Measurements from ENCODE around the gene ANKRD13D. TPM values are rescaled to one million over a fixed set of nuclear protein-coding genes. Genes with fewer than 3 reads are reported as not detected.

Gene ANKRD13D
- polyA plus RNA-seq, 1 experiment, result 30.7 TPM

DNA sequence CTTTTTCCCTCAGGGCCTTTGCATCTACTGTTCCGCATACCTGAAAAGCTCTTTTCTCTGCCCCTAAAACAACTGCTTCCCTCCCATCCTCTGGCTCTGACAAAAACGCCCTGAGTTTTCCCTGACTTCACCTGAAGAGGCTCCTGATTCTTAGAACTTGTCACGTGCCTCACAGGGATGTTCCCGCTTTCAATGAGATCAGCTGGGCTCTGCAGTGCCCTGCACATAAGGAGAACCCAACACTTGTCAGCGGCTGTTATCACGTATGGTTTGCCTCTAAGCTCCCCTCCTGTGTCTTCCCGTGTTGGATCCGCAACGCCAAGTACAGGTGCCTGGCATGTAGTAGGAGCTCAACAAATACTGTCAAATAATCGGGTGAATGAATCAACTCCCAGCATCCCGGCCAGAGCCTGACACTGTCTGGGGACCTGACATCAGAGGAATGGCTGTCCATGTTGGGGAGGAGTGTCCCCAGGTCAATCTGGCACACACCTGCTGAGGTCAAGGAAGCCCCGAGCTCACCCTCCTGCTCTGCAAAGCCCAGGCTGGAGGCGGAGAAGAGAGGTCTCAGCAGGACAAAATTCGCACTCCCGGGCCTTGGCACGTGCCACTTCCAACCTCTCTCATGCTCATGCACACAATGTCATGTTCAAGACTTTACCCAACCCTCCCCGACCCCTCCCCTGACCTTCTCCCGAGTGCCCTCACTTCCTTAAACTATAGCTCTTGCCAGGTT is 27.0 kb upstream of the ANKRD13D start:
- H3K36me3 ChIP-seq (ENCODE audit: control insufficient read depth, insufficient read depth, low read length), result peaks cover 2% of the 10 kb centered on the region
- CTCF ChIA-PET, result interaction anchor here (0.7 to 4.9 kb wide), 31 partner anchors 9 to 212 kb away, joined by 3 to 133 read pairs (median 5); partner anchors contain the start of genes ANKRD13D and SSH3
- H3K4me3 ChIP-seq (ENCODE audit: low read depth, low read length), result no peak overlapping the region
- POLR2A ChIA-PET, result interaction anchor here (0.6 kb wide), 1 partner anchor 21 kb away, joined by 5 read pairs; no protein-coding TSS in a partner anchor
- TF ChIP-seq, protein P1, sequence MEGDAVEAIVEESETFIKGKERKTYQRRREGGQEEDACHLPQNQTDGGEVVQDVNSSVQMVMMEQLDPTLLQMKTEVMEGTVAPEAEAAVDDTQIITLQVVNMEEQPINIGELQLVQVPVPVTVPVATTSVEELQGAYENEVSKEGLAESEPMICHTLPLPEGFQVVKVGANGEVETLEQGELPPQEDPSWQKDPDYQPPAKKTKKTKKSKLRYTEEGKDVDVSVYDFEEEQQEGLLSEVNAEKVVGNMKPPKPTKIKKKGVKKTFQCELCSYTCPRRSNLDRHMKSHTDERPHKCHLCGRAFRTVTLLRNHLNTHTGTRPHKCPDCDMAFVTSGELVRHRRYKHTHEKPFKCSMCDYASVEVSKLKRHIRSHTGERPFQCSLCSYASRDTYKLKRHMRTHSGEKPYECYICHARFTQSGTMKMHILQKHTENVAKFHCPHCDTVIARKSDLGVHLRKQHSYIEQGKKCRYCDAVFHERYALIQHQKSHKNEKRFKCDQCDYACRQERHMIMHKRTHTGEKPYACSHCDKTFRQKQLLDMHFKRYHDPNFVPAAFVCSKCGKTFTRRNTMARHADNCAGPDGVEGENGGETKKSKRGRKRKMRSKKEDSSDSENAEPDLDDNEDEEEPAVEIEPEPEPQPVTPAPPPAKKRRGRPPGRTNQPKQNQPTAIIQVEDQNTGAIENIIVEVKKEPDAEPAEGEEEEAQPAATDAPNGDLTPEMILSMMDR (IDR thresholded peaks at IDR 0.05; ENCODE audit: insufficient read depth, low read depth, low read length), result no peak
- no peaks in the 10 kb centered on the region for H3K27me3 ChIP-seq (ENCODE audit: control insufficient read depth, insufficient read depth, low read length)
- DNase-seq (ENCODE audit: low read depth), result no peak

DNA sequence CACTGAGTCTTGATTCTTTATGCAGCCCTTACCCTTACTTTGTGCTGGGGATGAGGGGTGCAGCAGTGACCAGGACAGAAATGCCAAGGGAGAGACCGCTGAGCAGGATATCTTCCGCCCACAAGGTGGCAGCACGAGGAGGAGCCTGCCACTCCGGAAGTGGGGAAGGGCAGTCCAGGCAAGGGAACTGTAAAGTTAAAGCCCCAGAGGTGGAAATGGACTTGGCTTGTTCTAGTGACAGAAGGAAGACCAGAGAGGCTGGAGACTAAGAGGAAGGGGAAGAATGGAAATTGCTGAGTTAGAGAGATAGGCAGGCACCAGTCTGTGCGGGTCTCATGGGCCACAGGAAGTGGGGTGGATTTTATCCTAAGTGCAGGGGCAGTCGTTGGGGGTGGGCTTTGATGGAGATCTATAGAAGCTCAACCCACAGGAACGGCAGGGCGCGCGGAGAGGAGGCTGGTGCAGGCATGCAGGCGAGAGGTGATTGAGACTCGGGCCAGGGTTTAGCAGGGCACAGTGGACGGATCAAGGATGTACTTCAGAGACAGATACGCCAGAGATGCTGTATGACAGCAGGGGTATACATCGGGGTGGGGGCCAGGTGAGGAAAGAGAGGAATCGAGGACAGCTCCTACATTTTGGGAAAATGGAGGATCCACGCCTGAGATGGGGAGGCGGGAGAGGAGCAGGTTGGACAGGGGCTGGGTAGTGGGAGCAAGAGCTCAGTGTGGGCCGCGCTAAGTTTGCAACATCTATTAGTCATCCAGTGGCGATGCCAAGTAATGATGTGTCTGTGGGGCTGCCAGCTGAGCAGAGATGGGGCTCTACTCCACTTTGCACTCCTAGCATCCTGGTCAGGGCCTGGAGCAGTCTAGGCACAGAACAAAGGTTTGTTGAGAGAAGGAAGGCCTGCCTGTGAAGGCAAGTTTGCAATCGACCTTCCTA is 26.1 kb upstream of the ANKRD13D start:
- DNase-seq (ENCODE audit: low read depth), result no peak
- Histone ChIP-seq H3K27me3 (ENCODE audit: control insufficient read depth, insufficient read depth, low read length) (no peaks in the 10 kb centered on the region), H3K36me3 (ENCODE audit: control insufficient read depth, insufficient read depth, low read length) (peaks cover 1% of the 10 kb centered on the region), H3K4me3 (ENCODE audit: low read depth, low read length) (no peak overlapping the region)
- CTCF ChIA-PET, result interaction anchor here (0.5 to 4.9 kb wide), 33 partner anchors 9 to 213 kb away, joined by 3 to 133 read pairs (median 5); partner anchors contain the start of genes ANKRD13D and SSH3
- TF ChIP-seq, protein P1 (IDR thresholded peaks at IDR 0.05; ENCODE audit: insufficient read depth, low read depth, low read length), result peak; percentile 89
- POLR2A ChIA-PET, result interaction anchor here (0.6 kb wide), 1 partner anchor 20 kb away, joined by 5 read pairs; no protein-coding TSS in a partner anchor

DNA sequence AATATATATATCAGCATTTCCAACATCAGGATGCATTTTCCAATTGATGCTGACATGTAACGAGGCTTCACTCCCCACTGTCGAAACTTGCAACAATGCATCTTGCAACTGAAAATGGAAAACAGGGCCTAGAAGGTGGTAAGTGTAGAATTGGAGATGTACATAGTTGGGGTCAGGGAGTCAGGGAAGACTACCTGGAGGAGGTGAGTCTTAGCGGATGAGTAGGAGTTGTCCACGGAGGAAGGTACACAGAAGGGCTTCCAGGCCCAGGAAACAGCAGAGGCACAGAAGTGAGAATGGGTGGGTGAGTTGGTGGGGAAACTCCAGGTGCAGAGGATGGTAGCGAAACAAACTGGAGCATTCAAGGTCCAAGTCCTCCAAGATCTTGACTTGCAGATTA is 24.8 kb upstream of the ANKRD13D start:
- no peak for DNase-seq (ENCODE audit: low read depth)
- CTCF ChIA-PET, result interaction anchor here (0.7 to 4.9 kb wide), 5 partner anchors 39 to 118 kb away, joined by 3 to 133 read pairs (median 5); partner anchors contain the start of gene SSH3
- Histone ChIP-seq H3K36me3 (ENCODE audit: control insufficient read depth, insufficient read depth, low read length) (peaks cover 7% of the 10 kb centered on the region), H3K4me3 (ENCODE audit: low read depth, low read length) (no peak overlapping the region), H3K27me3 (ENCODE audit: control insufficient read depth, insufficient read depth, low read length) (no peaks in the 10 kb centered on the region)
- TF ChIP-seq, protein P1 (IDR thresholded peaks at IDR 0.05; ENCODE audit: insufficient read depth, low read depth, low read length), result no peak
- POLR2A ChIA-PET, result no interaction called here

DNA sequence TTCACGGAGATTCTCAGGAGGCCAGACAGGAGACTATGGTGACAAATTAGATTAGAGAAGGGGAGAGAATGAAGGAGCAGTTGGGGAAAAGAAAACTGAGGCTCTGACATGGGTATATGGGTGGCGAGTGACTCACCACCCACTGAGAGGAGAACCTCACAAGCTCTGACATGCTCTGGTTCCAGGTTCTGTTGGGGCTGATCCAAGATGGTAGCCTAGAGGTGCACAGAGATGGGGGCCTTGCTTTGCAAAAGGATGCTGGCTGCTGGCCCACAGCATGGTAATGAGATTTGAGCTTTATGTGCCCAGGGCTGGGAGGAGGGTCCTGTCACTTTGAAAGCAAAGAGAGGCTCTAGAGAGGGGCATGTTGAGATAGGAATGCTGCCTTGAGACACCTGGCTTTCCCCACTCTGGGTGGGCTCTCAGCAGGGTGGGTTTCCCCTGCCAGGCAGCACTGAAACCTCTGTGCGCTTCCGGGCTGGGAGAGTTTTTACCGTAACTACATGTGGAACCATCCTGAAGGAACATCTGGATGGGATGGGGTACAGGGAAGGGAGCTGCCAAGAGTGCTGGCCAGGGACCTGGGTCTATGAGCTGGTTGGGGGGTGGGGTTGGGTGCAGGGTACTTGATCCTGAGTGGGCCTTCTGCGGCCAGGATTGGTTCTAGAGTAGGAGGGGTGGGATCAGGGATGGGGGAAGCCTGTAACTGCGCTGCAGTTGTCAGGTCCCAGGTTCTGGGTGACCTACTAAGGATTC is 24.0 kb upstream of the ANKRD13D start:
- TF ChIP-seq, protein P1 (IDR thresholded peaks at IDR 0.05; ENCODE audit: insufficient read depth, low read depth, low read length), result no peak
- ChIA-PET POLR2A (no interaction called here), CTCF (interaction anchor here (0.9 to 4.9 kb wide), 4 partner anchors 38 to 117 kb away, joined by 3 to 133 read pairs (median 6); partner anchors contain the start of gene SSH3)
- no peak for DNase-seq (ENCODE audit: low read depth)
- H3K36me3 ChIP-seq (ENCODE audit: control insufficient read depth, insufficient read depth, low read length), result peaks cover 9% of the 10 kb centered on the region
- no peak overlapping the region for H3K4me3 ChIP-seq (ENCODE audit: low read depth, low read length)
- no peaks in the 10 kb centered on the region for H3K27me3 ChIP-seq (ENCODE audit: control insufficient read depth, insufficient read depth, low read length)
